ENCODE measurements around the gene OSBPL8.
"Not testable (repeated sequence)": the region's sequence is repeated elsewhere in the genome, so short reads cannot be mapped to it uniquely, and the experiment has no call there.

Gene OSBPL8

DNA sequence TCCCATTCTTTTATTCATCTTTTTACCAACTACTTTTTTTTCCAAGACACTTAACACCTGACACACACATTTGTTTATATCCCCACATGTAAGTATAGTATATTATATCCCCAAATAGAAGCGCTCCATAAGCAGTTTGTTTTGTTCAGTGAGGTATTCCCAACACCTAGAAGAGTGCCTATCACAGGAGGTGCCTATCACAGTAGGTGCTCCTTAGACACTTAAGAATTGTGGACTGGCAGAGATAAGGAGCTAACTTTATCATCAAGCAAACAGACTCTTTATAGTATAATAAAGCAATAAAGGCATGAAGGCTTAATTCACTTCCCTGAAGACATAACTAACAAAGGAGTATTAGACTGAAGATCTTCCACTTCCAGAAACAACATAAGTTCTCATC, 29.1 kb downstream of the OSBPL8 start:
- no peak overlapping the region for H3K27ac Mint-ChIP-seq
- intact Hi-C loops (cut with micrococcal nuclease) = no loop called here
- no peaks in the 10 kb centered on the region for H3K27me3 Mint-ChIP-seq
- peaks cover 15% of the 10 kb centered on the region for H3K4me1 Mint-ChIP-seq (ENCODE audit: low read depth)
- no peaks in the 10 kb centered on the region for H3K9me3 Mint-ChIP-seq
- H3K4me3 Mint-ChIP-seq = no peak overlapping the region
- H3K36me3 Mint-ChIP-seq (ENCODE audit: low read depth) = peaks cover 15% of the 10 kb centered on the region

DNA sequence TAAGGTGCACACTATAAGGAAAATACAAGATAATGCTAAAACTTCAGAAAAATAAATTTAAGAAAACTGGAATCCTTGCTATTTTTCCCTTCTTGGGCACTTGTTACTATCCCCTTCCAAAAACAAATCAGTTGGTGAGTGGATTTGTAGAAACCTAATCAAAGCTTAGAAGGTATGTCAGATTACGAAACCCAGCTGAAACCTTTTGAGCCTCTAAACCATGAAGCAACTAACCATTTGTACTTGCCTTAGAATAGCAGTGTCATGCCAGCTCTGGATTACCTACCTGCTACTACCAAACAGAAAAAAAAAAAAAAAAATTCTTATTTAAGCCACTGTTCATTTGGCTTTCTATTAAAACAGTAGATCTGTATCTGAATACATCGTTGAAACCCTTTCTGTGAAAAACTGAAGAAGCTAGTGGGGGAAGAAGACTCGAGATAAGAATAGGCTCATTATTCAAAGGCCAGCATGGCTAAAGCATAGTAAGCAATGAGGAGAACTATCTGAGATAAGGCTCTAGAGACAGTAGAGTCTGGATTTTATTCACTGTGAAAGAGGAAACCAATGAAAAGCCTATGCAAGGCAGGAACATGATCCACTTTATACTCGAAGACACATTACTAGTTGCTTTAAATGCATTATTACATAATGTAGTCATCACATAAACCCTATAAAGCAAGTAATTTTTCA, 30.2 kb downstream of the OSBPL8 start:
- Mint-ChIP-seq H3K27me3 (no peaks in the 10 kb centered on the region), H3K4me3 (no peak overlapping the region), H3K4me1 (ENCODE audit: low read depth) (peaks cover 15% of the 10 kb centered on the region), H3K9me3 (no peaks in the 10 kb centered on the region), H3K36me3 (ENCODE audit: low read depth) (peaks cover 13% of the 10 kb centered on the region), H3K27ac (no peak overlapping the region)
- intact Hi-C loops (cut with micrococcal nuclease) = no loop called here

DNA sequence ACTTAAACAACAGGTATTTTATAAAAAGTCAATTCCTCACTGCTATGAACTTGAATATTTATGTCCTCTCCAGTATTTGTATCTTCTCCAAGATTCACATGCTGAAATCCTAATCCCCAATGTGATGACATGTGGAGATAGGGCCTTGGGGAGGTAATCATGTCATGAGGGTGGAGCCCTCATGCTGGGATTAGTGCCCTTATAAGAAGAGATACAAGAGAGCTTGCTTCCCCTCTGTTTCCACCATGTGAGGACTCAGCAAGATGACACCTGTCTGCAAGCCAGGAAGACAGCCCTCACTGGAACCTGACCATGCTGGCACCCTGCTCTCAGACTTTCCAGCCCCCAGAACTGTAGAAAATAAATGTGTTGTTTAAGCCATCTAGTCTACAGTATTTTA, 36.2 kb downstream of the OSBPL8 start:
- intact Hi-C loops (cut with micrococcal nuclease) = no loop called here
- H3K36me3 Mint-ChIP-seq (ENCODE audit: low read depth) = peaks cover 41% of the 10 kb centered on the region
- peaks cover 23% of the 10 kb centered on the region for H3K9me3 Mint-ChIP-seq
- no peaks in the 10 kb centered on the region for H3K27me3 Mint-ChIP-seq
- peaks cover 32% of the 10 kb centered on the region for H3K4me1 Mint-ChIP-seq (ENCODE audit: low read depth)
- no peak overlapping the region for H3K27ac Mint-ChIP-seq
- no peak overlapping the region for H3K4me3 Mint-ChIP-seq

DNA sequence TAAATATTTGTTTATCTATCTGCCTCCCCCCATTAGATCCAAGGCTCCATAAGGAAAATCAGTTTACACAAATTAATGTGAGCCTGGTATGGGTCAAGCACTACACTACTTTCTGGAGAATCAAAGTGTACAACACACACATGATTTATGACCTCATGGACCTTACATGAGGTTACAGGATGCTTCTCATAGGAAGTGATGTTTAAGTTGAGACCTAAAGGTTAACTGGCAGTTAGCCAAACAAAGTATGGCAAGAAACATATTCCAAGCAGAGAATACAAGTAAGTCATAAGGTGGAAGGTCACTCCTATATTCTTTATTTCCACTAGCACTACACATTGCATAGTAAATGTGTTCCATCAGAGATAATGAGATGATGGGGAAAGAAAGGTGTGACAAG, 39.2 kb downstream of the OSBPL8 start:
- Mint-ChIP-seq H3K4me3 (no peak overlapping the region), H3K27ac (no peak overlapping the region), H3K27me3 (no peaks in the 10 kb centered on the region), H3K36me3 (ENCODE audit: low read depth) (peaks cover 47% of the 10 kb centered on the region), H3K4me1 (ENCODE audit: low read depth) (peaks cover 47% of the 10 kb centered on the region), H3K9me3 (peaks cover 23% of the 10 kb centered on the region)
- intact Hi-C loops (cut with micrococcal nuclease) = no loop called here

DNA sequence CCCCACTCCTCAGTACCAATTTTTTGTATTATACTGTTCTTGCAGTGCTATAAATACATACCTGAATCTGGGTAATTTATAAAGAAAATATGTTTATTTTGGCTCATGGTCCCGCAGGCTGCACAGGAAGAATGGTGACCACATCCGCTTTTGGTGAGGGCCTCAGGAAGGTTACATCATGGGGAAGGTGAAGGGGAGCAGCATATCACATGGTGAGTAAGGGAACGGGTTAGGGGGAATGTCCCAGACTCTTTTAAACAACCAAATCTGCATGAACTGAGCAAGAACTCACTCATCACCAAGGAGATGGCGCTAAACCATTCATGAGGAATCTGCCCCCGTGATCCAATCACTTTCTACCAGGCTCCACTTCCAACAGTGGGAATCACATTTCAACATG, 40.0 kb downstream of the OSBPL8 start:
- H3K27me3 Mint-ChIP-seq = no peaks in the 10 kb centered on the region
- no peak overlapping the region for H3K27ac Mint-ChIP-seq
- peaks cover 52% of the 10 kb centered on the region for H3K4me1 Mint-ChIP-seq (ENCODE audit: low read depth)
- no peak overlapping the region for H3K4me3 Mint-ChIP-seq
- peaks cover 23% of the 10 kb centered on the region for H3K9me3 Mint-ChIP-seq
- H3K36me3 Mint-ChIP-seq (ENCODE audit: low read depth) = peaks cover 55% of the 10 kb centered on the region
- intact Hi-C loops (cut with micrococcal nuclease) = no loop called here

DNA sequence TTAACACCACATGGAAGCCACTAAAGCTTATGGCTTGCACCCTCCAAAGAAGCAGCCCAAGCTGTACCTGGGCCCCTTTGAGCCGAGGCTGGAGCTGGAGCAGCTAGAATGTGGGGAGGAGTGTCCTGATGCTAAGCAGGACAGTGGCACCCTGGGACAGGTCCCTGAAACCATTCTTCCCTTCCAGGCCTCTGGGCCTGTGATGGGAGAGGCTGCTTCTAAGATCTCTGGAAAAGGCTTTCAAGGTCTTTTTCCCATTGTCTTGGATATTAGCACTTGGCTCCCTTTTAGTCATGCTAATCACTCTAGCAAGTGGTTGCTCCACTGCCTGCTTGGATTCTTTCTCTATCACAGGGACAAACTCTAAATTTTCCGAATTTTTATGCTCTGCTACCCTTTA, 40.9 kb downstream of the OSBPL8 start:
- H3K4me1 Mint-ChIP-seq (ENCODE audit: low read depth) = peaks cover 52% of the 10 kb centered on the region
- H3K27me3 Mint-ChIP-seq = no peaks in the 10 kb centered on the region
- no peak overlapping the region for H3K27ac Mint-ChIP-seq
- no peak overlapping the region for H3K4me3 Mint-ChIP-seq
- H3K9me3 Mint-ChIP-seq = peaks cover 29% of the 10 kb centered on the region
- H3K36me3 Mint-ChIP-seq (ENCODE audit: low read depth) = peaks cover 57% of the 10 kb centered on the region
- intact Hi-C loops (cut with micrococcal nuclease) = no loop called here

DNA sequence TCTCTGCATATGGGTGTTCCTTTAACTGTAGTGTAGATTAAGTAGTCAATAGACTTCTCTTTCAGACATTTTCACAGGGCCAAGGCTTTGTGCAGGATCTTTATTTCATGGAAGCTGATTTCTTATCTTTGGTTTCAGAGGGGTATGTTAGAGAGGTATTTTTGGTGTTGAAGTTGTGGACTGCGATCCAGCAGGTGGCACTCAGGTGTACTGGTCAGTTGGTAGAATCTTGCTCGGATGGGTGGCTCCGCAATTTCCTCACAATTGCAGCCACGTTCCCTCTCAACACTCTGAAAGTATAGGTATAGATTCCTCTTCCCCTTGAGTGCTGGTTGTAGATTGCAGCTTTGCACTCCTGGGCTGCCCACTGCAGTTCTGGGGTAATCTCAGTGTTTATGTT, 44.3 kb downstream of the OSBPL8 start:
- Mint-ChIP-seq H3K36me3 (ENCODE audit: low read depth) (peaks cover 31% of the 10 kb centered on the region), H3K9me3 (peaks cover 46% of the 10 kb centered on the region), H3K27me3 (no peaks in the 10 kb centered on the region), H3K4me1 (ENCODE audit: low read depth) (peaks cover 43% of the 10 kb centered on the region), H3K27ac (no peak overlapping the region), H3K4me3 (no peak overlapping the region)
- intact Hi-C loops (cut with micrococcal nuclease) = no loop called here

DNA sequence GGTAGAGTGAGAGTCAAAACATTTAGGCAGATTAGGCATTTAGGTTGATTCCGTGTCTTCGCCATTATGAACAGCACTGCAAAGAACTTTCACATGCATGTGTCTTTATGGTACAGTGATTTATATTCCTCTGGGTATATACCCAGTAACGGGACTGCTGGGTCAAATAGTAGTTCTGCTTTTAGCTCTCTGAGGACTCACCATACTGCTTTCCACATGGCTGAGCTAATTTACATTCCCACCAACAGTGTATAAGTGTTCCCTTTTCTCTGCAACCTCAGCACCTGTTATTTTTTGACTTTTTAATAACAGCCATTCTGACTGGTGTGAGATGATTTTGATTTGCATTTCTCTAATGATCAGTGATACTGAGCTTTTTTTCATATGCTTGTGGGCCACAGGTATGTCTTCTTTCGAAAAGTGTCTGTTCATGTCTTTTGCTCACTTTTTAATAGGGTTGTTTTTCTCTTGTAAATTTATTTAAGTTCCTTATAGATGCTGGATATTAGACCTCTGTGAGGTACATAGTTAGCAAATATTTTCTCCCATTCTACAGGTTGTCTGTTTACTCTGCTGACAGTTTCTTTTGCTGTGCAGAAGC, 48.4 kb downstream of the OSBPL8 start:
- intact Hi-C loops (cut with micrococcal nuclease); H3K27ac Mint-ChIP-seq; H3K4me3 Mint-ChIP-seq; H3K27me3 Mint-ChIP-seq: not testable (repeated sequence)
- Mint-ChIP-seq H3K36me3 (ENCODE audit: low read depth) (peaks cover 19% of the 10 kb centered on the region), H3K9me3 (peaks cover 32% of the 10 kb centered on the region), H3K4me1 (ENCODE audit: low read depth) (peaks cover 17% of the 10 kb centered on the region)

DNA sequence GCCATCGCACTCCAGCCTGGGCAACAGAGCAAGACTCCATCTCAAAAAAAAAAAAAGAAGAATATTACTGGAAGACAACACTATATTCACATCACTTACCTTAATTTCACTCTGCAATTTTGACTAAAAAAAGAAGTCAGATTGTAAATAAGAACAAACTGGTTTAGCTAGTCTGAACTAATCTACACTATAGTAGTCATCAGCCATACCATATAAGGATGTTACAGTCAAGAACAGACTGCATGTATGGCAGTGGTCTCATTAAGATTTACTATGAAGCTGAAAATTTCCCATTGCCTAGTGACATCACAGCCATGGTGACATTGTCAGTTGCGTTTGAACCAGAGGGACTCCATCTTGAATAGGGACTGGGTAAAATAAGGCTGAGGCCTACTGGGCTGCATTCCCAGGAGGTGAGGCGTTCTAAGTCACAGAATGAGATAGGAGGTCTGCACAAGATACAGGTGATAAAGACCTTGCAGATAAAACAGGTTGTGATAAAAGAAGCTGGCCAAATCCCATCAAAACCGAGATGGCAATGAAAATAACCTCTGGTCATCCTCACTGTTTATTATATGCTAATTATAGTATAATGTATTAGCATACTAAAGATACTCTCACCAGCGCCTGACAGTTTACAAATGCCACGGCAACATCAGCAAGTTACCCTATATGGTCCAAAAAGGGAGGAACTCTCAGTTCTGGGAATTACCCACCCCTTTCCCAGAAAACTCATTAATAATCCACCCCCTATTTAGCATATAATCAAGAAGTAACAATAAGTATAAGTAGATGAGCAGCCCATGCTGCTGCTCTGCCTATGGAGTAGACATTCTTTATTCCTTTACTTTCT, 51.2 kb downstream of the OSBPL8 start:
- peaks cover 23% of the 10 kb centered on the region for H3K9me3 Mint-ChIP-seq
- intact Hi-C loops (cut with micrococcal nuclease) = no loop called here
- H3K27me3 Mint-ChIP-seq = no peaks in the 10 kb centered on the region
- peaks cover 6% of the 10 kb centered on the region for H3K36me3 Mint-ChIP-seq (ENCODE audit: low read depth)
- no peak overlapping the region for H3K27ac Mint-ChIP-seq
- peaks cover 23% of the 10 kb centered on the region for H3K4me1 Mint-ChIP-seq (ENCODE audit: low read depth)
- no peak overlapping the region for H3K4me3 Mint-ChIP-seq

DNA sequence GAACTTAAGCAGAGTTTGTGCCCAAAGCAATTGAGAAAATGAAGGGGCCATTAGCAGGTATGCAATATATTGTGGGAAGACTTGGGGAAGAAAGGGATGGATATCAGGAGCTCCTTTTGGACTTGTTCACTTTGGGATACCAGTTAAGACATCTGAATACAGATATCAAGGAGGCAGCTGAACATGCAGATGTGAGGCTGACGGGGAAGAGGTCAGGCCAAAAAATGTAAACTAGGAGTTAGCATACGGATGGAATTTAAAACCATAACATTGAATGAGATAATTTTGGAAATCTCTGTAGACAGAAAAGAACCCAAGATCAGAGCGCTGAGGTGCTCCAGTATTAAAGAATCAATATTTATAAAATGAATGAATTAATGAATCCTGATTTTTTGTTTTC, 53.4 kb downstream of the OSBPL8 start:
- Mint-ChIP-seq H3K36me3 (ENCODE audit: low read depth) (peaks cover 11% of the 10 kb centered on the region), H3K27ac (no peak overlapping the region), H3K4me3 (no peak overlapping the region), H3K27me3 (no peaks in the 10 kb centered on the region), H3K4me1 (ENCODE audit: low read depth) (peaks cover 18% of the 10 kb centered on the region), H3K9me3 (peaks cover 1% of the 10 kb centered on the region)
- intact Hi-C loops (cut with micrococcal nuclease) = no loop called here

DNA sequence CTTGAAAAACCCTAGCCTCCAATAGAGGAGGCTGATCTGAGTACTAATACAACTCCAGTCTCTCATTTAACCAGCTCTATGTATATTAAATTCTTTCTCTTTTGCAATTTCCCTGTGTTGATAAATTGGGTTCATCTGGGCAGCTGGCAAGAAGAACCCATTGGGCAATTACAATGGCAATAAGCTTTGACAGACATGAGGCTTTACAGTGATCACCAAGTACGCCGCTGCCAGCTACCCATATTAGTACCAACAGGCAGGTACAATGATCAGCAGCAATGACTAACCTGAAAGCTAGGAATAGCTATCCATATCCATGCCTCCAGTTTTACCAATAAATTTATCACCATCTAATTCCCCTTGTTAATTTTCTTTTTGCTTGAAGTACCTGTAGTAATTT, 54.5 kb downstream of the OSBPL8 start:
- H3K27ac Mint-ChIP-seq = no peak overlapping the region
- no peaks in the 10 kb centered on the region for H3K27me3 Mint-ChIP-seq
- intact Hi-C loops (cut with micrococcal nuclease) = no loop called here
- peaks cover 17% of the 10 kb centered on the region for H3K4me1 Mint-ChIP-seq (ENCODE audit: low read depth)
- no peaks in the 10 kb centered on the region for H3K9me3 Mint-ChIP-seq
- peaks cover 11% of the 10 kb centered on the region for H3K36me3 Mint-ChIP-seq (ENCODE audit: low read depth)
- H3K4me3 Mint-ChIP-seq = no peak overlapping the region

DNA sequence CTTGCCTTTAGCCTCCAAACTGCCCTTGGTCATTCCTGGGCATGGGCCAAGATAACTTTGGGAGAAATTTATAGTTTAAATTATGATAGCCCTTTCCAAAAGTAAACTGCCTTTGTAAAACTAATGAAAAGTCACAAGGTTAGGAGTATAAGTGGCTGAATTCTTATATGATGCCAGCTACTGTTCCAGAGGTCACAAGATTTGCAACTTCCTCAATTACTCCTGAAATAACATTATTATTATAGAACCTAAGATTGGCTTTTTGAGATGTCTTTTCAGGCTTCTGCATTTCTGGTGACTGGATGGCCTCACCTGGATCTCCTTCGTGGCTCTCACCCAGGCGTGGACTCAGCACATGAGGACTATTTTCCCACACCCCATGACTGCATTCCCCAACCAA, 55.0 kb downstream of the OSBPL8 start:
- no peaks in the 10 kb centered on the region for H3K9me3 Mint-ChIP-seq

DNA sequence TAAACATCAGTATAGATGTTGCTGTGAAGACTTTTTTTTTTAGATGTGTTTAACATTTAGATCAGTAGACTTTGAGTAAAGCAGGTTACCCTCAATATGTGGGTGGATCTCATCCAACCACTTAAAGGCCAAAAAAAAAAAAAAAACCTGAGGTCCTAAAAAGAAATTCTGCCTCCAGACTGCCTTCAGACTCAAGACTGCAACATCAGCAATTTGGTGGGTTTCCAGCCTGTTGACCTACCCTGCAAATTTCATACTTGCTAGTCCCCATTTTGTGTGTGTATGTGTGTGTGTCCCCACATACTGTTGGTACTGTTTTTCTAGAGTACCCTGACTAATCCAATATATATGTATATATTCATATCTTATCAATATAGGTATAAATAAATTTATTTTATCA, 55.6 kb downstream of the OSBPL8 start:
- intact Hi-C loops (cut with micrococcal nuclease) = no loop called here
- H3K4me3 Mint-ChIP-seq = no peak overlapping the region
- no peaks in the 10 kb centered on the region for H3K9me3 Mint-ChIP-seq
- H3K36me3 Mint-ChIP-seq (ENCODE audit: low read depth) = peaks cover 12% of the 10 kb centered on the region
- H3K4me1 Mint-ChIP-seq (ENCODE audit: low read depth) = peaks cover 17% of the 10 kb centered on the region
- H3K27ac Mint-ChIP-seq = no peak overlapping the region
- no peaks in the 10 kb centered on the region for H3K27me3 Mint-ChIP-seq

More for the DNA sequence above, 55.0 kb downstream of the OSBPL8 start:
- Mint-ChIP-seq H3K36me3 (ENCODE audit: low read depth) (peaks cover 11% of the 10 kb centered on the region), H3K27ac (no peak overlapping the region), H3K4me1 (ENCODE audit: low read depth) (peaks cover 17% of the 10 kb centered on the region), H3K27me3 (no peaks in the 10 kb centered on the region), H3K4me3 (no peak overlapping the region)
- intact Hi-C loops (cut with micrococcal nuclease) = no loop called here

DNA sequence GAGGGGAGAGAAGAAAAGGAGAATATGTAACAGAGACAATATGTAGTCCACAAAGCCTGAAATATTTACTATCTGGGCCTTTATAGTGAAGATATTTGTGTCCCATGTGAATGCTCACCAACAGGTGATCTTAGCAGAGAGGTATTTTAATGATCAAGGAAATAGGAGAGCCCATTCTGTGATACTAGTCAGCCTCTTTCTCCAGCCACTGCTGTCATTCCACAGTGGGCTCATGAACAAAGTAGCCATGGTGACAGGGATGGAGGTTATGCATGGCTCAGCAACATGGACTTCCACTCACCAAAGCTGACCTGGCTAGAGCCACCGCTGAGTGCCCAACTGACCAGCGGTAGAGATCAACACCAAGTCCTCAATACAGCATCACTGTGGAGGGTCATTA, 58.2 kb downstream of the OSBPL8 start:
- H3K4me1 Mint-ChIP-seq (ENCODE audit: low read depth) = peaks cover 17% of the 10 kb centered on the region
- intact Hi-C loops (cut with micrococcal nuclease) = no loop called here
- H3K36me3 Mint-ChIP-seq (ENCODE audit: low read depth) = peaks cover 18% of the 10 kb centered on the region
- H3K27me3 Mint-ChIP-seq = no peaks in the 10 kb centered on the region
- no peak overlapping the region for H3K4me3 Mint-ChIP-seq
- no peak overlapping the region for H3K27ac Mint-ChIP-seq
- peaks cover under 1% of the 10 kb centered on the region for H3K9me3 Mint-ChIP-seq
